Liver (tissue), 9 donors: Measurements from ENCODE around the gene PCDH9. TPM values are rescaled to one million over a fixed set of nuclear protein-coding genes. Genes with fewer than 3 reads are reported as not detected.

Experiments used
- DNase-seq: peaks from one replicate; pipeline ENCODE4 v3.0.0-alpha.2; 2017; ENCODE audit warnings: low spot score
- H3K27ac ChIP-seq, 2 donors: one replicate each; pipeline ENCODE4 v1.7.0; 2013; ENCODE audit warnings: inconsistent platforms in 2 of 2, low read length in 2 of 2, control low read depth in 1 of 2, low read depth in 1 of 2, mild to moderate bottlenecking in 1 of 2
- H3K27me3 ChIP-seq, 4 donors: one replicate each; pipeline versions ENCODE4 v1.6.1 to v1.7.0; 2013; ENCODE audit warnings: low read length in 3 of 4, inconsistent platforms in 1 of 4, mild to moderate bottlenecking in 1 of 4, moderate library complexity in 1 of 4; ENCODE audit not compliant: control insufficient read depth in 4 of 4, insufficient read depth in 4 of 4
- H3K36me3 ChIP-seq, 4 donors: one replicate each; pipeline versions ENCODE4 v1.6.1 to v1.7.0; 2013; ENCODE audit warnings: low read length in 3 of 4, mild to moderate bottlenecking in 3 of 4, low read depth in 1 of 4, moderate library complexity in 1 of 4; ENCODE audit not compliant: control insufficient read depth in 4 of 4, insufficient read depth in 3 of 4
- H3K4me1 ChIP-seq, 4 donors: one replicate each; pipeline versions ENCODE4 v1.6.1 to v1.7.0; 2013; ENCODE audit warnings: low read length in 3 of 4, mild to moderate bottlenecking in 3 of 4, moderate library complexity in 1 of 4; ENCODE audit not compliant: control insufficient read depth in 4 of 4, insufficient read depth in 4 of 4
- H3K4me3 ChIP-seq, 3 donors: one replicate each; pipeline versions ENCODE4 v1.6.1 to v1.7.0; 2013; ENCODE audit warnings: low read length in 3 of 3, control low read depth in 1 of 3, low read depth in 1 of 3, mild to moderate bottlenecking in 1 of 3
- H3K9ac ChIP-seq, 2 donors: one replicate each; pipeline ENCODE4 v1.7.0; 2013; ENCODE audit warnings: low read length in 2 of 2, mild to moderate bottlenecking in 2 of 2, moderate library complexity in 2 of 2, control low read depth in 1 of 2, low read depth in 1 of 2
- H3K9me3 ChIP-seq, 4 donors: one replicate each; pipeline versions ENCODE4 v1.6.1 to v1.7.0; 2013; ENCODE audit warnings: low read length in 3 of 4; ENCODE audit not compliant: control insufficient read depth in 4 of 4
- EGR1 ChIP-seq, 2 donors: IDR thresholded peaks; 2 replicates each; pipeline ENCODE4 v1.6.1; 2016 to 2018; ENCODE audit warnings: antibody characterized with exemption in 2 of 2, low read depth in 2 of 2
- FOXA1 ChIP-seq: IDR thresholded peaks from 2 replicates; pipeline ENCODE4 v1.6.1; 2016; ENCODE audit warnings: antibody characterized with exemption
- FOXA2 ChIP-seq: IDR thresholded peaks from 2 replicates; pipeline ENCODE4 v1.6.1; 2016; ENCODE audit warnings: antibody characterized with exemption
- GABPA ChIP-seq, 2 donors: IDR thresholded peaks in 1 of 2; conservative IDR thresholded peaks in 1 of 2; 2 replicates each; pipeline ENCODE4 v1.6.1; 2016; ENCODE audit warnings: antibody characterized with exemption in 2 of 2, mild to moderate bottlenecking in 1 of 2, moderate library complexity in 1 of 2
- HNF4A ChIP-seq, 2 donors: conservative IDR thresholded peaks; 2 replicates each; pipeline ENCODE4 v1.6.1; 2016; ENCODE audit warnings: antibody characterized with exemption in 2 of 2, mild to moderate bottlenecking in 2 of 2
- HNF4G ChIP-seq: IDR thresholded peaks from 2 replicates; pipeline ENCODE4 v1.6.1; 2016; ENCODE audit warnings: antibody characterized with exemption
- JUND ChIP-seq, 2 donors: IDR thresholded peaks; 2 replicates each; pipeline ENCODE4 v1.6.1; 2016; ENCODE audit warnings: antibody characterized with exemption in 2 of 2
- NR2F2 ChIP-seq: IDR thresholded peaks from 2 replicates; pipeline ENCODE4 v1.6.1; 2016; ENCODE audit warnings: antibody characterized with exemption
- RAD21 ChIP-seq, 2 donors: IDR thresholded peaks; 2 replicates each; pipeline ENCODE4 v1.6.1; 2016; ENCODE audit warnings: antibody characterized with exemption in 2 of 2, mild to moderate bottlenecking in 2 of 2
- RXRA ChIP-seq, 2 donors: IDR thresholded peaks; 2 replicates each; pipeline ENCODE4 v1.6.1; 2017 to 2018; ENCODE audit warnings: antibody characterized with exemption in 2 of 2, mild to moderate bottlenecking in 1 of 2
- SP1 ChIP-seq: IDR thresholded peaks from 2 replicates; pipeline ENCODE4 v1.6.1; 2018; ENCODE audit warnings: antibody characterized with exemption, mild to moderate bottlenecking
- TAF1 ChIP-seq: conservative IDR thresholded peaks from 2 replicates; pipeline ENCODE4 v1.6.1; 2016; ENCODE audit warnings: antibody characterized with exemption, mild to moderate bottlenecking
- YY1 ChIP-seq: IDR thresholded peaks from 2 replicates; pipeline ENCODE4 v1.6.1; 2016; ENCODE audit warnings: antibody characterized with exemption, mild to moderate bottlenecking
- WGBS: extraction: QIAGEN DNeasy Blood & Tissue Kit; methylation state at CpG from one replicate; pipeline ENCODE4 v1.1.7; 2013; 5-methylcytosine and 5-hydroxymethylcytosine counted together
- polyA plus RNA-seq, 2 donors: library from polyadenylated mRNA; stranded (reverse) in 1 of 2; unstranded in 1 of 2; fragments of 200-250 nt in 1 of 2; fragments of >200 nt in 1 of 2; fragmentation: Nextera tagmentation in 1 of 2; extraction: Ambion mirVana in 1 of 2; gene quantifications; one replicate each; pipeline versions ENCODE4 v1.2.1 to v1.2.3, GENCODE V29; 2013 to 2015
- total RNA-seq, 2 donors: library from RNA; depleted of rRNA; stranded (reverse); fragments of >200 nt; gene quantifications; one replicate each; pipeline ENCODE4 v1.2.3, GENCODE V29; 2014
- TF ChIP-seq, protein P1 (sequence below): IDR thresholded peaks from 2 replicates; pipeline ENCODE4 v1.6.1; 2016; ENCODE audit warnings: antibody characterized with exemption
- TF ChIP-seq, protein P2 (sequence below): IDR thresholded peaks from 2 replicates; pipeline ENCODE4 v1.6.1; 2016; ENCODE audit warnings: antibody characterized with exemption
- TF ChIP-seq, protein P3 (sequence below): IDR thresholded peaks from 2 replicates; pipeline ENCODE4 v1.6.1; 2016; ENCODE audit warnings: antibody characterized with exemption
- TF ChIP-seq, protein P4 (sequence below): fragments of 150-350 bp; IDR thresholded peaks from 2 replicates; pipeline ENCODE4 v1.5.1; 2017; ENCODE audit warnings: improper control_type of control experiment, low read depth, low read length; ENCODE audit not compliant: missing input control
- TF ChIP-seq, protein P5 (sequence below): IDR thresholded peaks from 2 replicates; pipeline ENCODE4 v1.6.1; 2016; ENCODE audit warnings: antibody characterized with exemption, mild to moderate bottlenecking
- donor health status: healthy.
- donor health status: healthy.
- donor health status: healthy.
- donor health status: healthy.
- donor health status: healthy.

Gene PCDH9
- total and polyA plus RNA-seq, 4 donors = 0.90 to 4.0 (median 2.2) TPM

DNA sequence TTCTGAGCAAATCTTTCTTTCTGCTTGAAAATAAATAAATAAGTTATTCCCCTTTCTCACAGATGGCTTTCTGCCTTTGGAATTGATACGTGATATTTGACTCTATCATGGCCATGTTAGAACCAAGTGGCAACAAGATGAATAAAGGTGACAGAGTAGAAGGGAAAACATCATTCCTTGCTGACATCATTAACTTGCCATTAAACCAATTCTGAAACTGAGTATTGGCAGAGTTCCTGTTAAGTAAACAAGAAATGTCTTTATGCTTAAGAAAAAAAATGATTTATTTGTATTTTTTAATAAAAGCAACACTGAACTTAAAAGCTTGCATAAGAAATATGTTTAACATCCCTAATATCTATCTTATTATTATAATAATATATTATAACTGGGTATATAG is 828.1 kb downstream of the PCDH9 start:
- Histone ChIP-seq H3K27ac (no peak overlapping the region), H3K36me3 (no peaks in the 10 kb centered on the region), H3K9ac (no peak overlapping the region), H3K4me3 (no peak overlapping the region), H3K4me1 (no peaks in the 10 kb centered on the region), H3K27me3 (peaks cover 0 to 2% (median 0%) of the 10 kb centered on the region in 4 donors), H3K9me3 (no peaks in the 10 kb centered on the region)
- WGBS = 83% methylated on average over 1 of the region's 1 CpG
- no peak for TF ChIP-seq FOXA1
- TF ChIP-seq YY1 = no peak
- TF ChIP-seq GABPA (IDR thresholded peaks at IDR 0.05 in 1 of 2, conservative IDR thresholded peaks at IDR 0.05 in 1 of 2) = no peak
- TF ChIP-seq, protein P1, sequence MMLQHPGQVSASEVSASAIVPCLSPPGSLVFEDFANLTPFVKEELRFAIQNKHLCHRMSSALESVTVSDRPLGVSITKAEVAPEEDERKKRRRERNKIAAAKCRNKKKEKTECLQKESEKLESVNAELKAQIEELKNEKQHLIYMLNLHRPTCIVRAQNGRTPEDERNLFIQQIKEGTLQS = no peak
- TF ChIP-seq JUND (IDR thresholded peaks at IDR 0.05) = no peak
- TF ChIP-seq NR2F2 = no peak
- no peak for TF ChIP-seq TAF1
- TF ChIP-seq, protein P2, sequence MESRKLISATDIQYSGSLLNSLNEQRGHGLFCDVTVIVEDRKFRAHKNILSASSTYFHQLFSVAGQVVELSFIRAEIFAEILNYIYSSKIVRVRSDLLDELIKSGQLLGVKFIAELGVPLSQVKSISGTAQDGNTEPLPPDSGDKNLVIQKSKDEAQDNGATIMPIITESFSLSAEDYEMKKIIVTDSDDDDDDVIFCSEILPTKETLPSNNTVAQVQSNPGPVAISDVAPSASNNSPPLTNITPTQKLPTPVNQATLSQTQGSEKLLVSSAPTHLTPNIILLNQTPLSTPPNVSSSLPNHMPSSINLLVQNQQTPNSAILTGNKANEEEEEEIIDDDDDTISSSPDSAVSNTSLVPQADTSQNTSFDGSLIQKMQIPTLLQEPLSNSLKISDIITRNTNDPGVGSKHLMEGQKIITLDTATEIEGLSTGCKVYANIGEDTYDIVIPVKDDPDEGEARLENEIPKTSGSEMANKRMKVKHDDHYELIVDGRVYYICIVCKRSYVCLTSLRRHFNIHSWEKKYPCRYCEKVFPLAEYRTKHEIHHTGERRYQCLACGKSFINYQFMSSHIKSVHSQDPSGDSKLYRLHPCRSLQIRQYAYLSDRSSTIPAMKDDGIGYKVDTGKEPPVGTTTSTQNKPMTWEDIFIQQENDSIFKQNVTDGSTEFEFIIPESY = no peak
- no peak for TF ChIP-seq FOXA2
- TF ChIP-seq, protein P3, sequence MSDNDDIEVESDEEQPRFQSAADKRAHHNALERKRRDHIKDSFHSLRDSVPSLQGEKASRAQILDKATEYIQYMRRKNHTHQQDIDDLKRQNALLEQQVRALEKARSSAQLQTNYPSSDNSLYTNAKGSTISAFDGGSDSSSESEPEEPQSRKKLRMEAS = no peak
- no peak for TF ChIP-seq EGR1 (IDR thresholded peaks at IDR 0.05; ENCODE audit: low read depth in 2 of 2)
- no peak for TF ChIP-seq SP1
- TF ChIP-seq HNF4G = no peak
- TF ChIP-seq HNF4A (conservative IDR thresholded peaks at IDR 0.05) = no peak
- no peak for TF ChIP-seq RXRA (IDR thresholded peaks at IDR 0.05)
- TF ChIP-seq, protein P4, sequence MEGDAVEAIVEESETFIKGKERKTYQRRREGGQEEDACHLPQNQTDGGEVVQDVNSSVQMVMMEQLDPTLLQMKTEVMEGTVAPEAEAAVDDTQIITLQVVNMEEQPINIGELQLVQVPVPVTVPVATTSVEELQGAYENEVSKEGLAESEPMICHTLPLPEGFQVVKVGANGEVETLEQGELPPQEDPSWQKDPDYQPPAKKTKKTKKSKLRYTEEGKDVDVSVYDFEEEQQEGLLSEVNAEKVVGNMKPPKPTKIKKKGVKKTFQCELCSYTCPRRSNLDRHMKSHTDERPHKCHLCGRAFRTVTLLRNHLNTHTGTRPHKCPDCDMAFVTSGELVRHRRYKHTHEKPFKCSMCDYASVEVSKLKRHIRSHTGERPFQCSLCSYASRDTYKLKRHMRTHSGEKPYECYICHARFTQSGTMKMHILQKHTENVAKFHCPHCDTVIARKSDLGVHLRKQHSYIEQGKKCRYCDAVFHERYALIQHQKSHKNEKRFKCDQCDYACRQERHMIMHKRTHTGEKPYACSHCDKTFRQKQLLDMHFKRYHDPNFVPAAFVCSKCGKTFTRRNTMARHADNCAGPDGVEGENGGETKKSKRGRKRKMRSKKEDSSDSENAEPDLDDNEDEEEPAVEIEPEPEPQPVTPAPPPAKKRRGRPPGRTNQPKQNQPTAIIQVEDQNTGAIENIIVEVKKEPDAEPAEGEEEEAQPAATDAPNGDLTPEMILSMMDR = no peak
- TF ChIP-seq RAD21 (IDR thresholded peaks at IDR 0.05) = no peak
- TF ChIP-seq, protein P5, sequence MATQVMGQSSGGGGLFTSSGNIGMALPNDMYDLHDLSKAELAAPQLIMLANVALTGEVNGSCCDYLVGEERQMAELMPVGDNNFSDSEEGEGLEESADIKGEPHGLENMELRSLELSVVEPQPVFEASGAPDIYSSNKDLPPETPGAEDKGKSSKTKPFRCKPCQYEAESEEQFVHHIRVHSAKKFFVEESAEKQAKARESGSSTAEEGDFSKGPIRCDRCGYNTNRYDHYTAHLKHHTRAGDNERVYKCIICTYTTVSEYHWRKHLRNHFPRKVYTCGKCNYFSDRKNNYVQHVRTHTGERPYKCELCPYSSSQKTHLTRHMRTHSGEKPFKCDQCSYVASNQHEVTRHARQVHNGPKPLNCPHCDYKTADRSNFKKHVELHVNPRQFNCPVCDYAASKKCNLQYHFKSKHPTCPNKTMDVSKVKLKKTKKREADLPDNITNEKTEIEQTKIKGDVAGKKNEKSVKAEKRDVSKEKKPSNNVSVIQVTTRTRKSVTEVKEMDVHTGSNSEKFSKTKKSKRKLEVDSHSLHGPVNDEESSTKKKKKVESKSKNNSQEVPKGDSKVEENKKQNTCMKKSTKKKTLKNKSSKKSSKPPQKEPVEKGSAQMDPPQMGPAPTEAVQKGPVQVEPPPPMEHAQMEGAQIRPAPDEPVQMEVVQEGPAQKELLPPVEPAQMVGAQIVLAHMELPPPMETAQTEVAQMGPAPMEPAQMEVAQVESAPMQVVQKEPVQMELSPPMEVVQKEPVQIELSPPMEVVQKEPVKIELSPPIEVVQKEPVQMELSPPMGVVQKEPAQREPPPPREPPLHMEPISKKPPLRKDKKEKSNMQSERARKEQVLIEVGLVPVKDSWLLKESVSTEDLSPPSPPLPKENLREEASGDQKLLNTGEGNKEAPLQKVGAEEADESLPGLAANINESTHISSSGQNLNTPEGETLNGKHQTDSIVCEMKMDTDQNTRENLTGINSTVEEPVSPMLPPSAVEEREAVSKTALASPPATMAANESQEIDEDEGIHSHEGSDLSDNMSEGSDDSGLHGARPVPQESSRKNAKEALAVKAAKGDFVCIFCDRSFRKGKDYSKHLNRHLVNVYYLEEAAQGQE = no peak
- no peak for DNase-seq
